ENCODE results near the gene WWOX.
"Not testable (repeated sequence)": the region's sequence is repeated elsewhere in the genome, so short reads cannot be mapped to it uniquely, and the experiment has no call there.

WWOX gene

DNA sequence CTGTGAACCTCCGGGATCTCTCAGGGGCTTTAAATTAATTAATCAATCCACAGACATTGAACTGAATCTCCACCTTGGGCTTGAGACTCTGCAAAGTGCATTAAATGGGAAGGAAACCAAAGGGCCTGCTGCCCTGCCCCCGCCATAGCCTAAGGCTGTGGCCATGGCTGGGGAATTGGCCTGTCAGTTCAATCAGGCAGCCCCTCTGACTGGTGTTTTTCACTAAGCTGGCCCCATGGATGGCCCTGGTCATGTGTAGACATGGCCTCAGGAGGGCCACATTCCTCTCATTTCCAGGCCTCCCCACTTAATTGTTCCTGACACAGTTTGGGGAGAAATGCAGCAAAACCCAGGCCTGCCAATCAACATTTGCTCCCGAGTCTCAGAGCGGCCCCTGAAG is 499.8 kb downstream of the WWOX start:
- no peak overlapping the region for H3K27ac ChIP-seq
- H3K36me3 ChIP-seq, result no peaks in the 10 kb centered on the region
- TF ChIP-seq, protein P1, sequence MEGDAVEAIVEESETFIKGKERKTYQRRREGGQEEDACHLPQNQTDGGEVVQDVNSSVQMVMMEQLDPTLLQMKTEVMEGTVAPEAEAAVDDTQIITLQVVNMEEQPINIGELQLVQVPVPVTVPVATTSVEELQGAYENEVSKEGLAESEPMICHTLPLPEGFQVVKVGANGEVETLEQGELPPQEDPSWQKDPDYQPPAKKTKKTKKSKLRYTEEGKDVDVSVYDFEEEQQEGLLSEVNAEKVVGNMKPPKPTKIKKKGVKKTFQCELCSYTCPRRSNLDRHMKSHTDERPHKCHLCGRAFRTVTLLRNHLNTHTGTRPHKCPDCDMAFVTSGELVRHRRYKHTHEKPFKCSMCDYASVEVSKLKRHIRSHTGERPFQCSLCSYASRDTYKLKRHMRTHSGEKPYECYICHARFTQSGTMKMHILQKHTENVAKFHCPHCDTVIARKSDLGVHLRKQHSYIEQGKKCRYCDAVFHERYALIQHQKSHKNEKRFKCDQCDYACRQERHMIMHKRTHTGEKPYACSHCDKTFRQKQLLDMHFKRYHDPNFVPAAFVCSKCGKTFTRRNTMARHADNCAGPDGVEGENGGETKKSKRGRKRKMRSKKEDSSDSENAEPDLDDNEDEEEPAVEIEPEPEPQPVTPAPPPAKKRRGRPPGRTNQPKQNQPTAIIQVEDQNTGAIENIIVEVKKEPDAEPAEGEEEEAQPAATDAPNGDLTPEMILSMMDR (IDR thresholded peaks at IDR 0.05), result no peak
- H3K27me3 ChIP-seq, result no peaks in the 10 kb centered on the region
- H3K4me3 ChIP-seq (ENCODE audit: low read depth in 1 of 2, low read length in 1 of 2), result no peak overlapping the region
- H3K9me3 ChIP-seq, result no peaks in the 10 kb centered on the region
- no peaks in the 10 kb centered on the region for H3K4me1 ChIP-seq (ENCODE audit: control insufficient read depth in 1 of 2, insufficient read depth in 1 of 2, low read depth in 1 of 2, low read length in 1 of 2)

GRCh38 chr16:78604423-78605062 is 505.1 kb downstream of the WWOX start:
- not testable (repeated sequence) for H3K36me3 ChIP-seq; H3K27ac ChIP-seq; H3K4me3 ChIP-seq (ENCODE audit: low read depth in 1 of 2, low read length in 1 of 2); H3K9me3 ChIP-seq; H3K4me1 ChIP-seq (ENCODE audit: control insufficient read depth in 1 of 2, insufficient read depth in 1 of 2, low read depth in 1 of 2, low read length in 1 of 2); H3K27me3 ChIP-seq

DNA sequence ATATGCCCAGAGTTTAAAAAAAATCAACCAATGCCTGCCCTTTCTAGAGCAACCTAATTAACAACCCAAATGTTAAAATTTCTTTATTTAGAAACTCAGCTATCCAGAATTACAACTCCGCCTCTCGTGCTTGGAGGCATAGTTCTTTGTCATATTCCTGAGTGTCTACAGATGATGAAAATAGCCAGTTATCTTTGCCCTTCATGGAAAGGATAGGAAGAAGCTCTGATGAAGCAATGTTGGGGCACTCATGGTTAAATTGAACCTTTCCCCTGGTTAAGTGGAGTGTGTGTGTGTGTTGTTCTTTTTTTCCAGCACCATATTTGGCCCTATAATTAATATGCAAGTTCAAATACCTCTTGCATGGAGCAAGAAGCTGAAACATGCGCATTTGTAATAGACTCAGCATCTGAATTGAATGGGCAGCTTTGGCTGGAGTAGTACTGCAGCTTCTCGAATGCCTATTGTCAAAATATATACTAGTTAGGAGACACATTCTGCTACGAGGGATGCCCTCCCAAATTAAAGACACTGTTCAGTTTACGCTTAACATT is 506.2 kb downstream of the WWOX start:
- Histone ChIP-seq H3K36me3 (no peaks in the 10 kb centered on the region), H3K4me1 (ENCODE audit: control insufficient read depth in 1 of 2, insufficient read depth in 1 of 2, low read depth in 1 of 2, low read length in 1 of 2) (no peaks in the 10 kb centered on the region)
- TF ChIP-seq, protein P1 (IDR thresholded peaks at IDR 0.05), result no peak

DNA sequence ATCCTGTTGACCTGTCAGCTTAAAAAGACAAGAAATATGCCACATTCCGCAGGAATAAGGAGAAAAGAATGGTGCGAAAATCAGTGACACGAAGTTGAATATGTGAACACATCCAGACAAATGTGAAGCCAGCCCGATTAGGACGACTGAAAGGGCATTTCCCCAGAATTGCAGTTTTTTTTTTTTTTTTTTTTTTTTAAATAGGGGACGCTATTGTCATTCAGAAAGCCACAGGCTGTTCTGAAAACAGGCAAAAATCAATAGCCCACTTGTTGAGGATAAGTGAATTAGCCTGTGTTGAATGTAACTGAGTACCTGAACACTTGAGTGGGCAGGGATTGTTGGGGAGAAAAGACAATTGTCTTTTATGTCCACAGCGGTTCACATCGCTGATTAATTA is 507.1 kb downstream of the WWOX start:
- H3K36me3 ChIP-seq, result no peaks in the 10 kb centered on the region
- H3K27ac ChIP-seq, result no peak overlapping the region
- H3K9me3 ChIP-seq, result no peaks in the 10 kb centered on the region
- H3K27me3 ChIP-seq, result peaks cover 4% of the 10 kb centered on the region
- H3K4me3 ChIP-seq (ENCODE audit: low read depth in 1 of 2, low read length in 1 of 2), result no peak overlapping the region
- TF ChIP-seq, protein P1 (IDR thresholded peaks at IDR 0.05), result no peak
- H3K4me1 ChIP-seq (ENCODE audit: control insufficient read depth in 1 of 2, insufficient read depth in 1 of 2, low read depth in 1 of 2, low read length in 1 of 2), result no peaks in the 10 kb centered on the region

More for the DNA sequence above, 506.2 kb downstream of the WWOX start:
- H3K9me3 ChIP-seq, result no peaks in the 10 kb centered on the region
- no peak overlapping the region for H3K4me3 ChIP-seq (ENCODE audit: low read depth in 1 of 2, low read length in 1 of 2)
- H3K27me3 ChIP-seq, result peaks cover 4% of the 10 kb centered on the region
- H3K27ac ChIP-seq, result no peak overlapping the region

DNA sequence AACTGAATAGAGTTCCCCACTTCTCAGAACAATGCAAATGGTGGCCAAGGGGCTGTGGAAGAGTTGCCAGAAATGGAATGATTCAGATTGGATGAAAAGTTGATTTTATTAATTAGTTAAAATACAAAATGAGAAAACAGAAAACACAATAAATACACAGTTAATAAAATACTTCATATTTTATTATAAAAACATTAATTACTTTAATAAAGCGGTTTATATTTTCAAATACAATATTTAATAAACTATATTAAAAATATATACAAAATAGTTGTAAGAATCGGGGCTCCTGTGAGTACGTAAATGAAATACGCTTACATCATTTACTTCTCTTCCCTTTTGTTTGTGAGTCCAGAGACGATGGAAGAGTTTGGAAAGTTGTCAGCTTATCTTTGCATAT is 507.6 kb downstream of the WWOX start:
- TF ChIP-seq, protein P1 (IDR thresholded peaks at IDR 0.05), result no peak
- Histone ChIP-seq H3K27me3 (peaks cover 4% of the 10 kb centered on the region), H3K4me3 (ENCODE audit: low read depth in 1 of 2, low read length in 1 of 2) (no peak overlapping the region), H3K4me1 (ENCODE audit: control insufficient read depth in 1 of 2, insufficient read depth in 1 of 2, low read depth in 1 of 2, low read length in 1 of 2) (no peaks in the 10 kb centered on the region), H3K36me3 (no peaks in the 10 kb centered on the region), H3K9me3 (no peaks in the 10 kb centered on the region), H3K27ac (no peak overlapping the region)

DNA sequence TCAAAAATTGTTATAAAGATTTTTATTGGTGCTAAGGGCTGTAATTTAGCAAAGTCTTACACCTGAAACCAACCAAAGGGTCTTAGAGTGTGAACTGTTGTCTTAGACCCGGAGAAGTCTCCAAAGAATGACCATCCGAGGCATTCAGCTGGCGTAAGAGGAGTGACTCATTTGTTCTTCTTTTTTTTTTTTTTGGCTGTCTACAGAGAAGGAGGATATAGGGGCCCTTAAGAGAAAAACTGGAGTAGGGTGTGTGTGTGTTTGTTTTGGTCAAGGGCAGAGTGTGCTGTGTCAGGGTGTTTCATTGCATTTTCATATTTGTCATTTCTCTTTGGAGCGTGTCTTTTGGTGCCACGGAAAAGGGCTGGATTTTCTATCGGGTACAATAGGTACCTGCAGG is 508.0 kb downstream of the WWOX start:
- Histone ChIP-seq H3K4me3 (ENCODE audit: low read depth in 1 of 2, low read length in 1 of 2) (no peak overlapping the region), H3K9me3 (no peaks in the 10 kb centered on the region), H3K27me3 (peaks cover 4% of the 10 kb centered on the region), H3K4me1 (ENCODE audit: control insufficient read depth in 1 of 2, insufficient read depth in 1 of 2, low read depth in 1 of 2, low read length in 1 of 2) (no peaks in the 10 kb centered on the region), H3K27ac (no peak overlapping the region), H3K36me3 (no peaks in the 10 kb centered on the region)
- TF ChIP-seq, protein P1 (IDR thresholded peaks at IDR 0.05), result no peak
